ENCODE measurements around the gene ISLR.

ISLR gene

GRCh38 chr15:74197176-74197965, 23.9 kb downstream of the ISLR start:
- DNase-seq = no peak

GRCh38 chr15:74199297-74199652, 25.8 kb downstream of the ISLR start:
- no peak for DNase-seq

- DNase-seq = no peak
Measured at GRCh38 chr15:74200412-74200815, 26.9 kb downstream of the ISLR start.

DNA sequence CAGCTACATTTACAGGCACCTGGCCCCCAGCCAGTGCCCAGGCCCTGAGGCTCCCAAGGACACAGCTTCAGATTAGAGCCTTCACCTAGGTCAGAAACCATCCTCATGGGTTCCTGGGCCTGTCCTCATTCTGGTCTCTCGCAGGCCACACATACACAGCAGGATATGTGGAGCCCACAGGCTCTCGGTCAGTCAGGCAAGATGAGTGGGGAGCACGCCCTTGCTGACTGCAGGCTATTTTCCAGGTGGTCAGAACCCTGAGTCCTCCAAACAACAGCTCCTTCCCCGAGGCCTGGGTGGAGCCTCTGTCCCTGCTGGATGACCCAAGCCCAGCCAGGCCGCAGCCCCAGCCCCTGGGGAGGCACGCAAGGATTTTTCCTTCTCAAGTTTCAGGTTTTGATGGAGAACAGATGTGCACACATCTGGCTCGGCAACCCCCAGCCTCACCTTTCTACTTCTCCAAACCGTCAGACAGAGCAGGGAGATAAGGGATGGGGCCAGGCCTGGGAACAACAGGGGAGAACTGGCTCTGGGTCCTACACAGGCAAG, 27.4 kb downstream of the ISLR start:
- DNase-seq = no peak

- no peak for DNase-seq
Measured at GRCh38 chr15:74201710-74202420, 28.4 kb downstream of the ISLR start.

- DNase-seq = no peak
Measured at GRCh38 chr15:74202452-74203401, 29.2 kb downstream of the ISLR start, which contains the start of gene STRA6. TSS of gene STRA6 (minus strand) at chr15:74202787. CDS start at chr15:74202267, 520 bp downstream.

DNA sequence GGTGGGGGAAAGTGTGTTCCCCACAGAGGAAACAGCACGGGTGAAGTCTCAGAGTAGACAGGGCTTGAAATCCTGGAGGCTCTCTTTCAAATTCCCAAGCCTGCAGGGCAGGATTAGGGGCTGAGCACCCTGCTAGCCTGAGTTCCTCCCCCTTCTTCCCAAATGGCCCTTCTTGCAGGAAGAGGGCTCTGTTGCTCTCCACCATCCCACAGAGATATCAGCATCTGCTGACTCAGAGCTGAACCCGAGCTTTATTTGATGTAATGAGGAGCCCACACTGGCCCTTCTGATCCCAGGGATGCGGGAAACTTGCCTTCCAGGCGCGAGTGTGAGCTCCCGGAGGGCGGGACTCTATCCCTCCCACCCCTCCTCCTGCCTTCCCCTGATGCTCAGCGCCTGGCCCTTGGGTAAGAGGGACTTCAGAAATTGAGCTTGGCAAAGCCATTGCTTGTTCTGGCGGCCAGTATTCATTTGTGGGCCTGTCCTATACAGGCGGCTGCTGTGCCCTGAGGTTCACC, 30.5 kb downstream of the ISLR start:
- DNase-seq = no peak

GRCh38 chr15:74205582-74205947, 32.1 kb downstream of the ISLR start:
- no peak for DNase-seq

DNA sequence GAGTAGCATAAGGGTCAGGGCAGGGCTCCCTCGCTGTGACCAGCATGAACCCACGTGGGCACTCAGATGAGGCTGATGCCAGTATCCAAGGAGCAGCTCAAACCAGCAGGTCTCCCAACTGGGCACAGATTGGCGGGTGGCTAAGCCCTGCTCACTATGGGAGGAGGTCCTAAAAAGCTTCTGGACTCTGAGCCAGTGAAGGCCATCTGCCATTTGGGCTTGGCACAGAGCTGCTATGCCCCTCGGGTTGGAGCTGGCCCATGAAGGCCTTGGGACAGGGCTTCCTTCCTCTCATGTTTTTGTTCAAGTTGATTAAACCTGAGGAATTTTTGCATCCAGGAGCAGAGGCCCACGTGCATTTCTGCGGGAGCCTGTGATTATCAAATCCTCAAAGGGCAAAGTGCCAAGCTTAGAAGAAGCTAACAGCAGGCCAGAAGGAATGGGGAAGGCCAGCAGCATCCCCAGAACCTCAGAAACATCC, 33.3 kb downstream of the ISLR start:
- DNase-seq = no peak

- no peak for DNase-seq
Measured at GRCh38 chr15:74207652-74208440, 34.3 kb downstream of the ISLR start.

- DNase-seq = no peak
Measured at GRCh38 chr15:74208496-74208895, 35.0 kb downstream of the ISLR start.

DNA sequence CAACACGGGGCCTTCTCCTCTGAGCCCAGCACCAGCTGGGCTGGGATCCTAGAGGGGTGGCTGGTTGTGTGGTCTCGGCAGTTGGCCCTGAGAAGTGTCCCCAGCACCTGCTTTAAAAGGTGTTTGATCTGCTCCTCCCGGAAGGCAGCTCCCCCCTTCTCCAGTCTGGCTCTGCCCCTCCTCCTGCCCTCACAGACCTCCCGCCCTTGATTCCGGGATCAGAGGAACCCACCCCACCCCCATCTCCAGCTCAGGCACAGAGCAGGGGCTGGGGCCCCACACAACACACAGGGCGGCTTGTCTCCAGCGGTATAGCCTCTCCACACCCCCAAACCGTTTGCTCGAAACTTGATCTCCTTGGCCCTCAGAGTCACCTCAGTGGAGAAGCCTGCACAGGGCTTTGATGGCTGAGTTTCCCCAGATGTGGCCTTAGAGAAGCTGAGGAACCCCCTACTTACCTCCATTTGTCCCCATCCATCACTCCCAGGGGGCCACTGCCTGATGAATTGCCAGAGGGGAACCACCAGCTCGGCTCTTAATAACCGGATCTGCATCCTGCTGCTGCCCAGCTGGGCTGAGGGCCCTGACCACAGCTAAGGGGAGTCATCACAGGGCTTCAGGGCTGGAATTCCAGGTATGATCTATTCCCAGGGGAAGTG, 35.5 kb downstream of the ISLR start:
- DNase-seq = no peak

DNA sequence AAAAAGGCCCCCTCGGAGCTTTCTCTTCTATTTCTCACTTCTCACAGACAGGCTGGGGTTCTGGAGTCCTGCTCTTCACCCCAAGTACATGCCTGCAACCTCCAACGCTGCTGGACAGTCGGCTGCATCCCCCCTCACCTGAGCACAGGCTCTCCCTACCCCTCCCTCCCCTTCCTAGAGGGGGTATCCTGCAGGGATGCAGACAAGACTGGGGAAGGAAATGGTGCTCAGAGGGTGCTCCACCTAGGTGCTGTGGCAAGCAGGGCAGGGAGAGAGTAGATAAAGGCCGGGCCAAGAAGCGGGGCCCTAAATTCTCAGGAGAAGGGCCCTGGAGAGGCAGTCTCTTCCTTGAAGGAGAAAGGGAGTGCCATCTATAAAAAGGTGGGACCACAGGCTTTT, 36.0 kb downstream of the ISLR start:
- DNase-seq = no peak

DNA sequence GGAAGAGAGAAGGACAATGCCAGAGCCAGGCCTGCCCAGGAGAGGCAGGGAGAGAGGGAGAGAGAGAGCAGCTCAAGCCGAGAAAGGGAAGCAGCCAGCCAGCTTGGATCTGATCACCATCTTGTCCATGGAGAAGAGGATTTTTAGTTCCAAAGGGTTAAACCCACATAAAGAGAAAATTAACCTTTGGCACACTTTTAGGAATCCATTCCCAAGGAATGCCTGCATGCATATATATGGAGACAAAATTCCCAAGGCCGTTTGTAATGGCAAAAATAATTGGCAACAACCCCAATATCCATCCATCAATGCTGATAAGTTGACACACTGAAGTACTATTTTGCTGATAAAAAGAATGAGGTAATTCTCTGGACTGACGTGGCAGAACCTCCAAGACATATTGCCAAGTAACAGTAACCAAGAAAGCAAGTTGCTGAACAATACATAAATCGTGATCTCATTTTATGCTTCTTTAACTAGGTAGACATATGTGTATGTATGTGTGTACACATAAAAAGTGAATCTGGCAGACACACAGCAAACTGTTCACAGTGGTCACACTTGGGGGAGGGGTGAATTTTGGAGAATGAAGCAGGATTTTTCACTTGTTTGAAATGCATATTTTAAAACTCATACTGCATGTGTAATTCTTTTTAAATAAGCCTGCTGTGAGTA, 36.6 kb downstream of the ISLR start:
- no peak for DNase-seq

DNA sequence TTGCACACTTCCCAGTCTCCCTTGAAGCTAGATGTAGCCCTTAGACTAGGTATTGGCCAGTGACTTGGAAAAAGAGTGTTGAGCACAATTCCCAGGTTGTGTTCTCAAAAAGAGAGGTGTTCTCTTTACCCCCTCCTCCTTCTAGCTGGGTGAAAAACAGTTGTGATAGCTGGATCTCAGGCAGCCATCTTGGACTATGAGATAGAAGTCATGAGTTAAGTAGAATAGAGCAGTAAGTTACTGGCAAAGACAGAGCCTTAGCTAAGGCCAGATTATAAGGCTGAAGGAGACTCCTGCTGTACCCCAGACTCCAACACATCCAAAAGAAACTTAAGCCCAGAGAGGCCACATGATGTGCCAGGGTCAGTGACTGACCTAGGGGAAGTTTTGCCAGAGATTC, 37.2 kb downstream of the ISLR start:
- DNase-seq = no peak

GRCh38 chr15:74211656-74212055, 38.1 kb downstream of the ISLR start:
- no peak for DNase-seq

DNA sequence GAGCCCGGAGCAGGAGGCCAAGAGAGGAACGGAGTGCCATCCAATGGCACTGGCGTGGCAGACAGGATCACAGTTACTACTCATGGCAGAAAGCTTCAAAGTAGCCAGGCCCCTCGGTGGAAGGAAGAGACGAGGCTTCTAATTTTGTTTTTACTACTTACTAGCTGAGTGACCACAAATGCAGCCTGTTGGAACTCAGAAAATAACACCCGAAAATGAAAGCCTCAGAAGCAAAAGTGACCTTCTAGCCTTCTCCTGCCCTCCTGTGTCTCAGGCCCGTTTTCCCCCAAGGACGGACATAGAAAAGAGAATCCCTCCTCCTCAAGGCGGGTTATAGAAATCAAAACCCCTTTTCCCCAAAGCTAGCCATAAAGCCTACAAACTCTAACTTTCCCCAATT, 39.0 kb downstream of the ISLR start:
- no peak for DNase-seq

DNA sequence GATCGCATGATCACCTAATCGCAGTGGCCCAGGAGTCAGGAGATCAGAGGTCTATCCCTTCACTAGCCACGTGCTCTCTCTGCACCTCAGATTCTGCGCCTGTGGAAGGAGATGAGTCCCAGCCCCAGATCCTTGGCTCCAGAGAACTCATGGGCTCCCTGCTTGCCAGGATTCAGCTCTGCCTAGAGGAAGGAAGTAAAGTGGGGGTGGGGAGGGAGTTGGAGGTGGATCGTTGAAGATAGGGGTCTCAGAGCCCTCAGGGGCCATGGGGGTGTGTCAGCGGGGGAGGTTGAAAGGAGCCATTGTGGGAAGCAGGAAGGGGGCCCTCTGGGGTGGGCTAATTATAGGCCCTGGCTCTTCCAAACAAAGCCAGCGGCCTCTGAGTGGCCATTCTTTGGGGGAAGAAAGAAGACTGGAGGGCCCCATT, 40.4 kb downstream of the ISLR start:
- DNase-seq = no peak

GRCh38 chr15:74214324-74215021, 41.0 kb downstream of the ISLR start:
- no peak for DNase-seq

DNA sequence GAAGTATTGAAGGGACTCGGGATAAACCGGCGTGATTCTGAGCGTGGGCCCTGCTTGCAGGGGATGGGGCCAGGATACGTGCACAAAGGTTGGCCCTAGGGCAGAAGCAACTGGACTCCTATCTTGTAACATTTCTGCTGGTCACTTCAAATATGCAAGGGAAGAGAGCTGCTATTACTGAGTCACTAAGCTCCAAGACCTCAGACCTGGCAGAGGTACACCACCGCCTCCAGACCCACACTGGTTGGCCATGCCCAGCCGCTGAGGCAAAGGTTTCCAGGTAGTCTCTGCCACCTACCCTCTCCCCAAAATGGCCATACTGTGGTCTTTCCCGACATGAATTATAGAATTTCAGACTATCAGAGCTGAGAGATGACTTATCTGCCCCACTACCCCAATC, 42.4 kb downstream of the ISLR start:
- DNase-seq = no peak
